IMR-90 (cell line): ENCODE results near the gene COL7A1. TPM values are rescaled to one million over a fixed set of nuclear protein-coding genes. Genes with fewer than 3 reads are reported as not detected.
A peak's percentile ranks its signal among the peaks of the same experiment; 100 is the strongest.

Experiments
- ATAC-seq: fragments of 200-7000 bp; cut with Tn5 transposase; 2 replicates; pipeline ENCODE4 v1.9.1; 2020; ENCODE audit warnings: low read depth, mild to moderate bottlenecking, moderate library complexity
- BruUV-seq: library from RNA; stranded (reverse); fragments of 400-500 nt; replicated peaks from 2 replicates; lab custom pipeline; 2021; lab: Mats Ljungman, UMichigan
- CTCF ChIA-PET: fragments of 300-600 bp; formaldehyde crosslinking; extraction: SDS; loops from one replicate; lab custom pipeline; 2021; ENCODE audit warnings: antibody characterized with exemption; lab: Yijun Ruan, JAX
- POLR2A ChIA-PET: fragments of 300-600 bp; sonication (Branson Sonifier 250); formaldehyde crosslinking; loops from one replicate; lab custom pipeline; 2022; ENCODE audit warnings: antibody characterized with exemption; ENCODE audit not compliant: unreplicated experiment; lab: Charles Lee
- DNase-seq: peaks from one replicate; pipeline ENCODE4 v3.0.0; 2013
- H2AFZ ChIP-seq: replicated peaks from 2 replicates; pipeline ENCODE3; 2013; ENCODE audit warnings: low read length, mild to moderate bottlenecking; ENCODE audit not compliant: poor library complexity
- H2AK5ac ChIP-seq: 2 replicates; pipeline ENCODE4 v1.6.1; 2013; ENCODE audit warnings: low read depth, low read length, inconsistent platforms
- H2AK9ac ChIP-seq: replicated peaks from 2 replicates; pipeline ENCODE3; 2013; ENCODE audit warnings: mild to moderate bottlenecking, low read depth, low read length, moderate library complexity; ENCODE audit not compliant: poor library complexity
- H2BK120ac ChIP-seq: 2 replicates; pipeline ENCODE4 v1.6.1; 2013; ENCODE audit warnings: low read depth, low read length, inconsistent platforms
- H2BK15ac ChIP-seq: 3 replicates; pipeline ENCODE4 v1.6.1; 2013; ENCODE audit warnings: low read depth, low read length, inconsistent platforms
- H2BK20ac ChIP-seq: 2 replicates; pipeline ENCODE4 v1.6.1; 2013; ENCODE audit warnings: low read depth, mild to moderate bottlenecking, inconsistent platforms, low read length, moderate library complexity
- H2BK5ac ChIP-seq: 2 replicates; pipeline ENCODE4 v1.6.1; 2013; ENCODE audit warnings: mild to moderate bottlenecking, low read depth, low read length, inconsistent platforms; ENCODE audit not compliant: poor library complexity, severe bottlenecking
- H3K14ac ChIP-seq: replicated peaks from 2 replicates; pipeline ENCODE4 v1.6.1; 2013; ENCODE audit warnings: low read depth, low read length, inconsistent platforms
- H3K18ac ChIP-seq: 2 replicates; pipeline ENCODE4 v1.6.1; 2013; ENCODE audit warnings: low read depth, low read length, control low read depth
- H3K23ac ChIP-seq: 2 replicates; pipeline ENCODE4 v1.6.1; 2013; ENCODE audit warnings: low read depth, low read length, inconsistent platforms
- H3K27ac ChIP-seq: 2 replicates; pipeline ENCODE4 v1.5.1; 2013; ENCODE audit warnings: mild to moderate bottlenecking, control low read depth, low read length; ENCODE audit not compliant: insufficient read depth
- H3K27me3 ChIP-seq: 2 replicates; pipeline ENCODE4 v1.6.1; 2013; ENCODE audit warnings: low read length; ENCODE audit not compliant: control insufficient read depth, insufficient read depth
- H3K36me3 ChIP-seq: 2 replicates; pipeline ENCODE4 v1.6.1; 2013; ENCODE audit warnings: low read length, mixed read lengths; ENCODE audit not compliant: control insufficient read depth, insufficient read depth
- H3K4ac ChIP-seq: 2 replicates; pipeline ENCODE4 v1.6.1; 2013; ENCODE audit warnings: low read depth, low read length, inconsistent platforms
- H3K4me1 ChIP-seq: 2 replicates; pipeline ENCODE4 v1.6.1; 2013; ENCODE audit warnings: low read length, mixed read lengths; ENCODE audit not compliant: control insufficient read depth, insufficient read depth
- H3K4me2 ChIP-seq: 2 replicates; pipeline ENCODE4 v1.6.1; 2013; ENCODE audit warnings: low read depth, mild to moderate bottlenecking, control low read depth, low read length, moderate library complexity
- H3K4me3 ChIP-seq: 2 replicates; pipeline ENCODE4 v1.5.1; 2013; ENCODE audit warnings: low read depth, mild to moderate bottlenecking, control low read depth, low read length, moderate library complexity; ENCODE audit not compliant: insufficient read depth
- H3K56ac ChIP-seq: 2 replicates; pipeline ENCODE4 v1.6.1; 2013; ENCODE audit warnings: low read length, inconsistent platforms; ENCODE audit not compliant: insufficient read depth; ENCODE audit errors: extremely low read depth
- H3K79me1 ChIP-seq, 2 experiments: 2 replicates each; pipeline ENCODE4 v1.6.1; 2013; ENCODE audit warnings: low read length in 2 of 2, inconsistent platforms in 1 of 2, low read depth in 1 of 2
- H3K9ac ChIP-seq: 2 replicates; pipeline ENCODE4 v1.6.1; 2013; ENCODE audit warnings: low read depth, low read length, control low read depth
- H3K9me1 ChIP-seq: 2 replicates; pipeline ENCODE4 v1.6.1; 2013; ENCODE audit warnings: low read length, inconsistent platforms; ENCODE audit not compliant: insufficient read depth
- H3K9me3 ChIP-seq: 2 replicates; pipeline ENCODE4 v1.6.1; 2013; ENCODE audit warnings: low read length; ENCODE audit not compliant: control insufficient read depth, insufficient read depth
- H4K20me1 ChIP-seq: 2 replicates; pipeline ENCODE4 v1.6.1; 2013; ENCODE audit warnings: low read length, inconsistent platforms; ENCODE audit not compliant: insufficient read depth
- H4K5ac ChIP-seq: 2 replicates; pipeline ENCODE4 v1.6.1; 2013; ENCODE audit warnings: mild to moderate bottlenecking, low read depth, low read length, control low read depth
- H4K8ac ChIP-seq, 2 experiments: 2 replicates each; pipeline ENCODE4 v1.6.1; 2013; ENCODE audit warnings: low read depth in 2 of 2, low read length in 2 of 2, control low read depth in 1 of 2, inconsistent platforms in 1 of 2
- H4K91ac ChIP-seq: 2 replicates; pipeline ENCODE4 v1.6.1; 2013; ENCODE audit warnings: low read depth, low read length, inconsistent platforms; ENCODE audit not compliant: insufficient read depth
- POLR2A ChIP-seq: IDR thresholded peaks from 2 replicates; pipeline ENCODE4 v1.6.1; 2012; ENCODE audit warnings: mild to moderate bottlenecking, low read depth, low read length
- RAD21 ChIP-seq: IDR thresholded peaks from 2 replicates; pipeline ENCODE4 v1.6.1; 2012; ENCODE audit warnings: low read length, improper control_type of control experiment
- WGBS, 2 experiments: methylation state at CpG; one replicate each; pipeline versions ENCODE4 v1.1.5 to v1.1.7; 2013; ENCODE audit warnings: missing lambda C conversion rate in 2 of 2; ENCODE audit not compliant: insufficient read length in 1 of 2; ENCODE audit errors: extremely low coverage in 2 of 2; 5-methylcytosine and 5-hydroxymethylcytosine counted together
- dilution Hi-C: fragments of 300-500 bp; cut with HindIII; formaldehyde crosslinking; loops from one replicate; pipeline ENCODE4 v1.14.3; 2018; ENCODE audit warnings: low sequenced_read_pairs; ENCODE audit not compliant: unreplicated experiment
- in situ Hi-C: fragments of 300-500 bp; cut with MboI; formaldehyde crosslinking; loops from 3 replicates; pipeline ENCODE4 v1.14.3; 2019; ENCODE audit warnings: low sequenced_read_pairs, inconsistent platforms, mixed read lengths
- intact Hi-C: fragments of 100-400 bp; cut with micrococcal nuclease; formaldehyde crosslinking; loops from 2 replicates; pipeline ENCODE4 v1.10.0; 2022
- polyA plus RNA-seq, 3 experiments: library from polyadenylated mRNA; depleted of rRNA; stranded (reverse); fragments of >200 nt; gene quantifications; 2 replicates each; pipeline ENCODE4 v1.2.3, GENCODE V29; 2012; ENCODE audit warnings: low replicate concordance in 1 of 3
- total RNA-seq: library from RNA; depleted of rRNA; stranded (reverse); fragments of >200 nt; gene quantifications from 2 replicates; pipeline ENCODE4 v1.2.3, GENCODE V29; 2012

Gene COL7A1
- total and polyA plus RNA-seq, 2 of the 4 experiments (the other 2 are of a cell fraction): 4.1 to 20.3 TPM

- dilution Hi-C loops: no loop called here
- in situ Hi-C loops: no loop called here
- ChIA-PET CTCF (no interaction called here), POLR2A (interaction anchor here (0.5 kb wide), 1 partner anchor 16 kb away, joined by 12 read pairs; no protein-coding TSS in a partner anchor)
- peaks cover 43% of the 10 kb centered on the region for H3K36me3 ChIP-seq
- peaks cover 17% of the 10 kb centered on the region for H4K20me1 ChIP-seq
- 42% methylated on average over 8 of the region's 39 CpGs; no CpG with 5 or more reads in 1 of the 2 experiments for WGBS, 2 experiments
- peak overlapping the region; percentile 66; the same call in 1 of the 2 replicates for H3K56ac ChIP-seq
- peak overlapping the region; percentile 70; the same call in 1 of the 3 replicates for H2BK15ac ChIP-seq
- H3K23ac ChIP-seq: peak overlapping the region; percentile 66
- H3K14ac ChIP-seq: peak overlapping the region; percentile 89
- peak overlapping the region; percentile 73 for H3K4me2 ChIP-seq
- peak overlapping the region; percentile 81 for H4K5ac ChIP-seq
- H2BK20ac ChIP-seq: peak overlapping the region; percentile 72
- BruUV-seq: no TSS peak
- peak overlapping the region; percentile 83 for H3K9ac ChIP-seq
- H3K18ac ChIP-seq: peak overlapping the region; percentile 70
- TF ChIP-seq RAD21: no peak
- peak; percentile 17; the same call in 1 of the 2 replicates for TF ChIP-seq POLR2A
- H3K4me1 ChIP-seq: peaks cover 49% of the 10 kb centered on the region
- H3K4ac ChIP-seq: peak overlapping the region; percentile 92
- peak overlapping the region; percentile 52 for H3K4me3 ChIP-seq
- H2AFZ ChIP-seq: peak overlapping the region; percentile 80
- peak; percentile 19 for DNase-seq
- H3K27me3 ChIP-seq: no peaks in the 10 kb centered on the region
- intact Hi-C loops: no loop called here
- H3K9me1 ChIP-seq: peaks cover 63% of the 10 kb centered on the region
- peak overlapping the region; percentile 95 for H2AK9ac ChIP-seq
- peak overlapping the region; percentile 94 for H3K27ac ChIP-seq
- H4K8ac ChIP-seq: peak overlapping the region; percentile 85 to 92
- peak overlapping the region; percentile 97 for H2BK5ac ChIP-seq
- peak overlapping the region; percentile 85 for H2BK120ac ChIP-seq
- no peak for ATAC-seq
- H3K9me3 ChIP-seq: no peaks in the 10 kb centered on the region
- H2AK5ac ChIP-seq: peak overlapping the region; percentile 88
- H4K91ac ChIP-seq: peak overlapping the region; percentile 92
- peaks cover 30 to 80% of the 10 kb centered on the region in 2 experiments for H3K79me1 ChIP-seq
Measured at GRCh38 chr3:48594417-48595049, 596 bp downstream of the COL7A1 start.
